IMR-90 (cell line): ENCODE data around the gene KCNJ8. TPM values are rescaled to one million over a fixed set of nuclear protein-coding genes. Genes with fewer than 3 reads are reported as not detected.

Experiments
- ATAC-seq: fragments of 200-7000 bp; cut with Tn5 transposase; 2 replicates; pipeline ENCODE4 v1.9.1; 2020; ENCODE audit warnings: low read depth, mild to moderate bottlenecking, moderate library complexity
- BruUV-seq: library from RNA; stranded (reverse); fragments of 400-500 nt; replicated peaks from 2 replicates; lab custom pipeline; 2021; lab: Mats Ljungman, UMichigan
- CTCF ChIA-PET: fragments of 300-600 bp; formaldehyde crosslinking; extraction: SDS; loops from one replicate; lab custom pipeline; 2021; ENCODE audit warnings: antibody characterized with exemption; lab: Yijun Ruan, JAX
- POLR2A ChIA-PET: fragments of 300-600 bp; sonication (Branson Sonifier 250); formaldehyde crosslinking; loops from one replicate; lab custom pipeline; 2022; ENCODE audit warnings: antibody characterized with exemption; ENCODE audit not compliant: unreplicated experiment; lab: Charles Lee
- DNase-seq: peaks from one replicate; pipeline ENCODE4 v3.0.0; 2013
- H2AFZ ChIP-seq: replicated peaks from 2 replicates; pipeline ENCODE3; 2013; ENCODE audit warnings: low read length, mild to moderate bottlenecking; ENCODE audit not compliant: poor library complexity
- H2AK5ac ChIP-seq: 2 replicates; pipeline ENCODE4 v1.6.1; 2013; ENCODE audit warnings: low read depth, low read length, inconsistent platforms
- H2AK9ac ChIP-seq: replicated peaks from 2 replicates; pipeline ENCODE3; 2013; ENCODE audit warnings: mild to moderate bottlenecking, low read depth, low read length, moderate library complexity; ENCODE audit not compliant: poor library complexity
- H2BK120ac ChIP-seq: 2 replicates; pipeline ENCODE4 v1.6.1; 2013; ENCODE audit warnings: low read depth, low read length, inconsistent platforms
- H2BK15ac ChIP-seq: 3 replicates; pipeline ENCODE4 v1.6.1; 2013; ENCODE audit warnings: low read depth, low read length, inconsistent platforms
- H2BK20ac ChIP-seq: 2 replicates; pipeline ENCODE4 v1.6.1; 2013; ENCODE audit warnings: low read depth, mild to moderate bottlenecking, inconsistent platforms, low read length, moderate library complexity
- H2BK5ac ChIP-seq: 2 replicates; pipeline ENCODE4 v1.6.1; 2013; ENCODE audit warnings: mild to moderate bottlenecking, low read depth, low read length, inconsistent platforms; ENCODE audit not compliant: poor library complexity, severe bottlenecking
- H3K14ac ChIP-seq: replicated peaks from 2 replicates; pipeline ENCODE4 v1.6.1; 2013; ENCODE audit warnings: low read depth, low read length, inconsistent platforms
- H3K18ac ChIP-seq: 2 replicates; pipeline ENCODE4 v1.6.1; 2013; ENCODE audit warnings: low read depth, low read length, control low read depth
- H3K23ac ChIP-seq: 2 replicates; pipeline ENCODE4 v1.6.1; 2013; ENCODE audit warnings: low read depth, low read length, inconsistent platforms
- H3K27ac ChIP-seq: 2 replicates; pipeline ENCODE4 v1.5.1; 2013; ENCODE audit warnings: mild to moderate bottlenecking, control low read depth, low read length; ENCODE audit not compliant: insufficient read depth
- H3K27me3 ChIP-seq: 2 replicates; pipeline ENCODE4 v1.6.1; 2013; ENCODE audit warnings: low read length; ENCODE audit not compliant: control insufficient read depth, insufficient read depth
- H3K36me3 ChIP-seq: 2 replicates; pipeline ENCODE4 v1.6.1; 2013; ENCODE audit warnings: low read length, mixed read lengths; ENCODE audit not compliant: control insufficient read depth, insufficient read depth
- H3K4ac ChIP-seq: 2 replicates; pipeline ENCODE4 v1.6.1; 2013; ENCODE audit warnings: low read depth, low read length, inconsistent platforms
- H3K4me1 ChIP-seq: 2 replicates; pipeline ENCODE4 v1.6.1; 2013; ENCODE audit warnings: low read length, mixed read lengths; ENCODE audit not compliant: control insufficient read depth, insufficient read depth
- H3K4me2 ChIP-seq: 2 replicates; pipeline ENCODE4 v1.6.1; 2013; ENCODE audit warnings: low read depth, mild to moderate bottlenecking, control low read depth, low read length, moderate library complexity
- H3K4me3 ChIP-seq: 2 replicates; pipeline ENCODE4 v1.5.1; 2013; ENCODE audit warnings: low read depth, mild to moderate bottlenecking, control low read depth, low read length, moderate library complexity; ENCODE audit not compliant: insufficient read depth
- H3K56ac ChIP-seq: 2 replicates; pipeline ENCODE4 v1.6.1; 2013; ENCODE audit warnings: low read length, inconsistent platforms; ENCODE audit not compliant: insufficient read depth; ENCODE audit errors: extremely low read depth
- H3K79me1 ChIP-seq, 2 experiments: 2 replicates each; pipeline ENCODE4 v1.6.1; 2013; ENCODE audit warnings: low read length in 2 of 2, inconsistent platforms in 1 of 2, low read depth in 1 of 2
- H3K9ac ChIP-seq: 2 replicates; pipeline ENCODE4 v1.6.1; 2013; ENCODE audit warnings: low read depth, low read length, control low read depth
- H3K9me1 ChIP-seq: 2 replicates; pipeline ENCODE4 v1.6.1; 2013; ENCODE audit warnings: low read length, inconsistent platforms; ENCODE audit not compliant: insufficient read depth
- H3K9me3 ChIP-seq: 2 replicates; pipeline ENCODE4 v1.6.1; 2013; ENCODE audit warnings: low read length; ENCODE audit not compliant: control insufficient read depth, insufficient read depth
- H4K20me1 ChIP-seq: 2 replicates; pipeline ENCODE4 v1.6.1; 2013; ENCODE audit warnings: low read length, inconsistent platforms; ENCODE audit not compliant: insufficient read depth
- H4K5ac ChIP-seq: 2 replicates; pipeline ENCODE4 v1.6.1; 2013; ENCODE audit warnings: mild to moderate bottlenecking, low read depth, low read length, control low read depth
- H4K8ac ChIP-seq, 2 experiments: 2 replicates each; pipeline ENCODE4 v1.6.1; 2013; ENCODE audit warnings: low read depth in 2 of 2, low read length in 2 of 2, control low read depth in 1 of 2, inconsistent platforms in 1 of 2
- H4K91ac ChIP-seq: 2 replicates; pipeline ENCODE4 v1.6.1; 2013; ENCODE audit warnings: low read depth, low read length, inconsistent platforms; ENCODE audit not compliant: insufficient read depth
- BHLHE40 ChIP-seq: fragments of 150-350 bp; IDR thresholded peaks from 2 replicates; pipeline ENCODE4 v1.6.1; 2016; ENCODE audit warnings: mild to moderate bottlenecking, low read depth, low read length
- CEBPB ChIP-seq: IDR thresholded peaks from 2 replicates; pipeline ENCODE4 v1.6.1; 2012; ENCODE audit warnings: low read depth, low read length, improper control_type of control experiment
- CHD1 ChIP-seq: IDR thresholded peaks from 2 replicates; pipeline ENCODE4 v1.6.1; 2012; ENCODE audit warnings: low read depth, low read length, improper control_type of control experiment
- CTCF ChIP-seq: conservative IDR thresholded peaks from 2 replicates; pipeline ENCODE4 v1.5.1; 2012; ENCODE audit warnings: mild to moderate bottlenecking, low read depth, low read length, improper control_type of control experiment
- ELK1 ChIP-seq: fragments of 150-350 bp; IDR thresholded peaks from 2 replicates; pipeline ENCODE4 v1.6.1; 2016; ENCODE audit warnings: low read depth, mild to moderate bottlenecking, low read length, moderate library complexity, borderline replicate concordance
- FOS ChIP-seq: fragments of 150-350 bp; IDR thresholded peaks from 2 replicates; pipeline ENCODE4 v1.6.1; 2016; ENCODE audit warnings: low read depth, low read length
- MAFK ChIP-seq: IDR thresholded peaks from 2 replicates; pipeline ENCODE4 v1.6.1; 2012; ENCODE audit warnings: low read depth, low read length, improper control_type of control experiment
- MAZ ChIP-seq: IDR thresholded peaks from 2 replicates; pipeline ENCODE4 v1.6.1; 2012; ENCODE audit warnings: low read depth, mild to moderate bottlenecking, low read length, improper control_type of control experiment, moderate library complexity, borderline replicate concordance
- MXI1 ChIP-seq: IDR thresholded peaks from 2 replicates; pipeline ENCODE4 v1.6.1; 2012; ENCODE audit warnings: low read depth, mild to moderate bottlenecking, low read length, moderate library complexity, borderline replicate concordance
- NFE2L2 ChIP-seq: fragments of 150-350 bp; IDR thresholded peaks from 2 replicates; pipeline ENCODE4 v1.6.1; 2016; ENCODE audit warnings: low read depth, mild to moderate bottlenecking, low read length
- POLR2A ChIP-seq: IDR thresholded peaks from 2 replicates; pipeline ENCODE4 v1.6.1; 2012; ENCODE audit warnings: mild to moderate bottlenecking, low read depth, low read length
- RAD21 ChIP-seq: IDR thresholded peaks from 2 replicates; pipeline ENCODE4 v1.6.1; 2012; ENCODE audit warnings: low read length, improper control_type of control experiment
- RCOR1 ChIP-seq: IDR thresholded peaks from 2 replicates; pipeline ENCODE4 v1.6.1; 2012; ENCODE audit warnings: mild to moderate bottlenecking, low read length, improper control_type of control experiment; ENCODE audit not compliant: insufficient replicate concordance
- RFX5 ChIP-seq: IDR thresholded peaks from 2 replicates; pipeline ENCODE4 v1.8.0; 2012; ENCODE audit warnings: low read depth, mild to moderate bottlenecking, low read length, moderate library complexity
- SMC3 ChIP-seq: fragments of 150-350 bp; IDR thresholded peaks from 2 replicates; pipeline ENCODE4 v1.6.1; 2016; ENCODE audit warnings: low read depth, mild to moderate bottlenecking, antibody characterized with exemption, low read length, moderate library complexity
- USF2 ChIP-seq: fragments of 150-350 bp; IDR thresholded peaks from 2 replicates; pipeline ENCODE4 v1.6.1; 2017; ENCODE audit warnings: mild to moderate bottlenecking, antibody characterized with exemption, low read length, low read depth
- WGBS, 2 experiments: methylation state at CpG; one replicate each; pipeline versions ENCODE4 v1.1.5 to v1.1.7; 2013; ENCODE audit warnings: missing lambda C conversion rate in 2 of 2; ENCODE audit not compliant: insufficient read length in 1 of 2; ENCODE audit errors: extremely low coverage in 2 of 2; 5-methylcytosine and 5-hydroxymethylcytosine counted together
- dilution Hi-C: fragments of 300-500 bp; cut with HindIII; formaldehyde crosslinking; loops from one replicate; pipeline ENCODE4 v1.14.3; 2018; ENCODE audit warnings: low sequenced_read_pairs; ENCODE audit not compliant: unreplicated experiment
- in situ Hi-C: fragments of 300-500 bp; cut with MboI; formaldehyde crosslinking; loops from 3 replicates; pipeline ENCODE4 v1.14.3; 2019; ENCODE audit warnings: low sequenced_read_pairs, inconsistent platforms, mixed read lengths
- intact Hi-C: fragments of 100-400 bp; cut with micrococcal nuclease; formaldehyde crosslinking; loops from 2 replicates; pipeline ENCODE4 v1.10.0; 2022
- polyA plus RNA-seq, 3 experiments: library from polyadenylated mRNA; depleted of rRNA; stranded (reverse); fragments of >200 nt; gene quantifications; 2 replicates each; pipeline ENCODE4 v1.2.3, GENCODE V29; 2012; ENCODE audit warnings: low replicate concordance in 1 of 3
- total RNA-seq: library from RNA; depleted of rRNA; stranded (reverse); fragments of >200 nt; gene quantifications from 2 replicates; pipeline ENCODE4 v1.2.3, GENCODE V29; 2012

Gene KCNJ8
- total and polyA plus RNA-seq, 2 of the 4 experiments (the other 2 are of a cell fraction), result 8.0 to 15.8 TPM

- Histone ChIP-seq H4K8ac (no peak overlapping the region), H2BK15ac (no peak overlapping the region), H2BK120ac (no peak overlapping the region), H3K27ac (no peak overlapping the region), H4K91ac (no peak overlapping the region), H3K9me1 (no peaks in the 10 kb centered on the region), H3K9ac (no peak overlapping the region), H3K56ac (no peak overlapping the region), H3K23ac (no peak overlapping the region), H2BK20ac (no peak overlapping the region), H2AK9ac (no peak overlapping the region), H3K4me3 (no peak overlapping the region), H3K79me1 (no peaks in the 10 kb centered on the region), H2BK5ac (no peak overlapping the region), H3K4me1 (peaks cover 2% of the 10 kb centered on the region; the same call in 1 of the 2 replicates), H3K36me3 (no peaks in the 10 kb centered on the region), H2AK5ac (no peak overlapping the region), H3K4me2 (no peak overlapping the region), H4K20me1 (no peaks in the 10 kb centered on the region), H2AFZ (no peak overlapping the region), H4K5ac (no peak overlapping the region), H3K18ac (no peak overlapping the region), H3K14ac (no peak overlapping the region), H3K27me3 (no peaks in the 10 kb centered on the region), H3K4ac (no peak overlapping the region), H3K9me3 (no peaks in the 10 kb centered on the region)
- dilution Hi-C loops (no loop called here), intact Hi-C loops (no loop called here), in situ Hi-C loops (no loop called here)
- ChIA-PET POLR2A (no interaction called here), CTCF (no interaction called here)
- ATAC-seq (no peak), DNase-seq (no peak)
- 57% methylated on average over 2 of the region's 8 CpGs; no CpG with 5 or more reads in 1 of the 2 experiments for WGBS, 2 experiments
- no TSS peak for BruUV-seq
- TF ChIP-seq SMC3 (no peak), RCOR1 (no peak), FOS (no peak), MAFK (no peak), MXI1 (no peak), BHLHE40 (no peak), CEBPB (no peak), MAZ (no peak), CHD1 (no peak), USF2 (no peak), RFX5 (no peak), NFE2L2 (no peak), CTCF (no peak), POLR2A (no peak), ELK1 (no peak), RAD21 (no peak)
These were observed 49.1 kb upstream of the KCNJ8 start for GRCh38 chr12:21823581-21823980.
